HCT116 (cell line): ENCODE results near the gene FANK1. TPM values are rescaled to one million over a fixed set of nuclear protein-coding genes. Genes with fewer than 3 reads are reported as not detected.

Experiments
- ATAC-seq: fragments of 200-7000 bp; cut with Tn5 transposase; 2 replicates; pipeline ENCODE4 v1.9.1; 2020; ENCODE audit warnings: mild to moderate bottlenecking, moderate library complexity
- BruUV-seq: library from RNA; stranded (reverse); fragments of 400-500 nt; replicated peaks from 2 replicates; lab custom pipeline; 2021; lab: Mats Ljungman, UMichigan
- CTCF ChIA-PET: fragments of 300-600 bp; sonication (Branson Sonifier 250); formaldehyde crosslinking; loops from one replicate; lab custom pipeline; 2021; ENCODE audit warnings: antibody characterized with exemption; lab: Charles Lee
- POLR2A ChIA-PET: fragments of 300-600, 350-600 bp; sonication (Branson Sonifier 250); formaldehyde crosslinking; loops from one replicate; lab custom pipeline; 2021; ENCODE audit warnings: antibody characterized with exemption; lab: Charles Lee
- RAD21 ChIA-PET, 2 experiments: fragments of 300-600 bp; sonication (Branson Sonifier 250); formaldehyde crosslinking; loops; one replicate each; lab custom pipeline; 2023; ENCODE audit warnings: low total read pairs in 2 of 2; ENCODE audit not compliant: uncharacterized antibody in 2 of 2, unreplicated experiment in 2 of 2, low non-redundant PET in 1 of 2; lab: Charles Lee
- DNase-seq: peaks from one replicate; pipeline ENCODE4 v3.0.0-alpha.2; 2010; ENCODE audit warnings: low read depth, low spot score
- H2AFZ ChIP-seq: fragments of 200-600 bp; shearing (Covaris generic), sonication (generic); 2 replicates; pipeline ENCODE4 v1.6.1; 2017; ENCODE audit warnings: low read depth, mixed run types, mixed read lengths, antibody characterized with exemption, low read length; ENCODE audit not compliant: poor library complexity, severe bottlenecking
- H3K27ac ChIP-seq: 2 replicates; pipeline ENCODE4 v1.5.1; 2012; ENCODE audit warnings: low read depth, low read length
- H3K27me3 ChIP-seq: fragments of 200-600 bp; sonication (generic); 2 replicates; pipeline ENCODE4 v1.6.1; 2016; ENCODE audit warnings: mixed run types, low read length, mixed read lengths; ENCODE audit not compliant: insufficient read depth
- H3K36me3 ChIP-seq, 2 experiments: fragments of 200-500 bp in 1 of 2; fragments of 200-600 bp in 1 of 2; sonication (Bioruptor generic) in 1 of 2; sonication (generic) in 1 of 2; 2 replicates each; pipeline versions ENCODE4 v1.5.1 to v1.6.1; 2014 to 2016; ENCODE audit warnings: low read length in 2 of 2, inconsistent platforms in 1 of 2, mixed read lengths in 1 of 2, mixed run types in 1 of 2; ENCODE audit not compliant: insufficient read depth in 2 of 2, control insufficient read depth in 1 of 2
- H3K4me1 ChIP-seq, 2 experiments: fragments of 200-600 bp in 1 of 2; sonication (generic) in 1 of 2; 2 replicates each; pipeline versions ENCODE4 v1.5.1 to v1.6.1; 2012 to 2017; ENCODE audit warnings: low read length in 2 of 2, inconsistent platforms in 1 of 2, mild to moderate bottlenecking in 1 of 2, mixed read lengths in 1 of 2, mixed run types in 1 of 2, moderate library complexity in 1 of 2; ENCODE audit not compliant: insufficient read depth in 2 of 2, control insufficient read depth in 1 of 2
- H3K4me2 ChIP-seq: fragments of 200-600 bp; sonication (generic); 2 replicates; pipeline ENCODE4 v1.6.1; 2017; ENCODE audit warnings: mixed run types, low read length, mixed read lengths
- H3K4me3 ChIP-seq, 2 experiments: fragments of 200-600 bp in 1 of 2; sonication (generic) in 1 of 2; replicated peaks in 1 of 2; 2 replicates each; pipeline ENCODE4 v1.5.1; 2011 to 2016; ENCODE audit warnings: low read length in 2 of 2, control low read depth in 1 of 2, low read depth in 1 of 2, mild to moderate bottlenecking in 1 of 2, mixed read lengths in 1 of 2, mixed run types in 1 of 2
- H3K79me2 ChIP-seq: fragments of 200-600 bp; sonication (generic); 2 replicates; pipeline ENCODE4 v1.6.1; 2017; ENCODE audit warnings: mild to moderate bottlenecking, mixed run types, low read length, moderate library complexity, mixed read lengths; ENCODE audit not compliant: insufficient read depth
- H3K9ac ChIP-seq: fragments of 200-600 bp; sonication (generic); 2 replicates; pipeline ENCODE4 v1.6.1; 2016; ENCODE audit warnings: low read length, mixed read lengths
- H3K9me2 ChIP-seq: fragments of 200-600 bp; sonication (generic), shearing (Covaris generic); 2 replicates; pipeline ENCODE4 v1.6.1; 2017; ENCODE audit warnings: mixed run types, mild to moderate bottlenecking, moderate library complexity; ENCODE audit not compliant: insufficient read depth
- H3K9me3 ChIP-seq, 2 experiments: fragments of 200-500 bp in 1 of 2; fragments of 200-600 bp in 1 of 2; sonication (Bioruptor generic) in 1 of 2; sonication (generic) in 1 of 2; 2 replicates each; pipeline ENCODE4 v1.6.1; 2014 to 2017; ENCODE audit warnings: low read length in 2 of 2, mixed read lengths in 2 of 2, inconsistent platforms in 1 of 2, low read depth in 1 of 2, mild to moderate bottlenecking in 1 of 2, mixed run types in 1 of 2, moderate library complexity in 1 of 2; ENCODE audit not compliant: control insufficient read depth in 1 of 2, insufficient read depth in 1 of 2
- H4K20me1 ChIP-seq: fragments of 200-600 bp; sonication (generic), shearing (Covaris generic); 2 replicates; pipeline ENCODE4 v1.6.1; 2017; ENCODE audit warnings: mixed run types, mild to moderate bottlenecking, moderate library complexity; ENCODE audit not compliant: insufficient read depth
- ATF3 ChIP-seq: IDR thresholded peaks from 2 replicates; pipeline ENCODE4 v1.6.1; 2012
- CBX3 ChIP-seq: IDR thresholded peaks from 2 replicates; pipeline ENCODE4 v1.6.1; 2012; ENCODE audit warnings: low read depth
- CEBPB ChIP-seq: IDR thresholded peaks from 2 replicates; pipeline ENCODE4 v1.6.1; 2012; ENCODE audit warnings: low read depth
- CTCF ChIP-seq, 3 experiments: fragments of 200-600 bp in 1 of 3; sonication (generic) in 1 of 3; IDR thresholded peaks in 2 of 3; conservative IDR thresholded peaks in 1 of 3; 2 replicates each; pipeline ENCODE4 v1.5.1; 2012 to 2017; ENCODE audit warnings: low read depth in 2 of 3, low read length in 2 of 3, antibody characterized with exemption in 1 of 3, borderline replicate concordance in 1 of 3, control low read depth in 1 of 3, mild to moderate bottlenecking in 1 of 3, mixed read lengths in 1 of 3, mixed run types in 1 of 3, moderate library complexity in 1 of 3; ENCODE audit not compliant: insufficient read depth in 1 of 3
- EGR1 ChIP-seq: IDR thresholded peaks from 2 replicates; pipeline ENCODE4 v1.6.1; 2012; ENCODE audit warnings: low read depth
- ELF1 ChIP-seq: IDR thresholded peaks from 2 replicates; pipeline ENCODE4 v1.6.1; 2012; ENCODE audit warnings: low read depth, borderline replicate concordance
- FOSL1 ChIP-seq: IDR thresholded peaks from 2 replicates; pipeline ENCODE4 v1.6.1; 2012; ENCODE audit warnings: low read depth
- JUND ChIP-seq: IDR thresholded peaks from 2 replicates; pipeline ENCODE4 v1.6.1; 2012
- MAX ChIP-seq: IDR thresholded peaks from 2 replicates; pipeline ENCODE4 v1.6.1; 2012
- POLR2A ChIP-seq: IDR thresholded peaks from 2 replicates; pipeline ENCODE4 v1.7.0; 2011; ENCODE audit warnings: borderline replicate concordance; ENCODE audit not compliant: insufficient read depth, insufficient read length; ENCODE audit errors: extremely low read depth
- POLR2AphosphoS5 ChIP-seq: IDR thresholded peaks from 2 replicates; pipeline ENCODE4 v1.6.1; 2011; ENCODE audit warnings: mild to moderate bottlenecking, low read depth, low read length, moderate library complexity
- SIN3A ChIP-seq: IDR thresholded peaks from 2 replicates; pipeline ENCODE4 v1.6.1; 2012; ENCODE audit warnings: low read depth
- SP1 ChIP-seq: IDR thresholded peaks from 2 replicates; pipeline ENCODE4 v1.6.1; 2012; ENCODE audit warnings: low read depth
- SRF ChIP-seq: IDR thresholded peaks from 2 replicates; pipeline ENCODE4 v1.6.1; 2012; ENCODE audit warnings: low read depth
- TCF7L2 ChIP-seq: IDR thresholded peaks from 2 replicates; pipeline ENCODE4 v1.7.0; 2011; ENCODE audit warnings: borderline replicate concordance, inconsistent platforms; ENCODE audit not compliant: insufficient read depth, insufficient read length; ENCODE audit errors: extremely low read depth
- YY1 ChIP-seq: IDR thresholded peaks from 2 replicates; pipeline ENCODE4 v1.6.1; 2011; ENCODE audit warnings: low read length, low read depth, moderate library complexity, mild to moderate bottlenecking; ENCODE audit not compliant: insufficient replicate concordance; ENCODE audit errors: extremely low read depth
- ZBTB33 ChIP-seq: IDR thresholded peaks from 2 replicates; pipeline ENCODE4 v1.6.1; 2011; ENCODE audit warnings: mild to moderate bottlenecking, low read length, moderate library complexity; ENCODE audit not compliant: insufficient replicate concordance; ENCODE audit errors: extremely low read depth
- ZFX ChIP-seq: fragments of 450-650 bp; IDR thresholded peaks from 2 replicates; pipeline ENCODE4 v1.6.1; 2017
- ZNF274 ChIP-seq: fragments of 200-500 bp; sonication (Bioruptor generic); IDR thresholded peaks from 2 replicates; pipeline ENCODE4 v1.6.1; 2014; ENCODE audit warnings: mild to moderate bottlenecking, low read depth, low read length, inconsistent platforms
- intact Hi-C: fragments of 100-400 bp; cut with micrococcal nuclease; formaldehyde crosslinking; loops from 2 replicates; pipeline ENCODE4 v1.10.0; 2022
- total RNA-seq: library from RNA; stranded (reverse); gene quantifications from one replicate; pipeline ENCODE4 v1.2.1, GENCODE V29; 2021; ENCODE audit not compliant: unreplicated experiment
- TF ChIP-seq, protein P1 (sequence below): IDR thresholded peaks from 2 replicates; pipeline ENCODE4 v1.6.1; 2012; ENCODE audit warnings: low read depth

FANK1 gene
- total RNA-seq, 1 experiment from 2014 or later = 5.4 TPM

- Histone ChIP-seq H3K36me3 (0 out of 4 replicates have a peak, but pooled peaks cover 0 to 8% of the 10 kb centered on the region in 2 experiments), H3K9ac (no peak overlapping the region), H3K4me3 (peak overlapping the region in 1 of 2 experiments; percentile 6; a peak in 1 of 4 replicates), H3K9me3 (no peaks in the 10 kb centered on the region), H4K20me1 (no peaks in the 10 kb centered on the region), H3K4me1 (peaks cover 23 to 47% of the 10 kb centered on the region in 2 experiments), H3K79me2 (peaks cover 14% of the 10 kb centered on the region; the same call in 1 of the 2 replicates), H3K27me3 (no peaks in the 10 kb centered on the region), H3K9me2 (0 out of 2 replicates have a peak, but pooled peaks cover 5% of the 10 kb centered on the region), H2AFZ (no peak overlapping the region), H3K27ac (no peak overlapping the region), H3K4me2 (peak overlapping the region; percentile 49)
- POLR2A ChIA-PET = no interaction called here
- no peak for DNase-seq
- CTCF ChIA-PET = no interaction called here
- peak; percentile 41; the same call in 1 of the 2 replicates for ATAC-seq
- intact Hi-C loops = no loop called here
- RAD21 ChIA-PET = no interaction called here
- BruUV-seq = no TSS peak
- no peak for TF ChIP-seq YY1
- no peak for TF ChIP-seq TCF7L2
- TF ChIP-seq, protein P1, sequence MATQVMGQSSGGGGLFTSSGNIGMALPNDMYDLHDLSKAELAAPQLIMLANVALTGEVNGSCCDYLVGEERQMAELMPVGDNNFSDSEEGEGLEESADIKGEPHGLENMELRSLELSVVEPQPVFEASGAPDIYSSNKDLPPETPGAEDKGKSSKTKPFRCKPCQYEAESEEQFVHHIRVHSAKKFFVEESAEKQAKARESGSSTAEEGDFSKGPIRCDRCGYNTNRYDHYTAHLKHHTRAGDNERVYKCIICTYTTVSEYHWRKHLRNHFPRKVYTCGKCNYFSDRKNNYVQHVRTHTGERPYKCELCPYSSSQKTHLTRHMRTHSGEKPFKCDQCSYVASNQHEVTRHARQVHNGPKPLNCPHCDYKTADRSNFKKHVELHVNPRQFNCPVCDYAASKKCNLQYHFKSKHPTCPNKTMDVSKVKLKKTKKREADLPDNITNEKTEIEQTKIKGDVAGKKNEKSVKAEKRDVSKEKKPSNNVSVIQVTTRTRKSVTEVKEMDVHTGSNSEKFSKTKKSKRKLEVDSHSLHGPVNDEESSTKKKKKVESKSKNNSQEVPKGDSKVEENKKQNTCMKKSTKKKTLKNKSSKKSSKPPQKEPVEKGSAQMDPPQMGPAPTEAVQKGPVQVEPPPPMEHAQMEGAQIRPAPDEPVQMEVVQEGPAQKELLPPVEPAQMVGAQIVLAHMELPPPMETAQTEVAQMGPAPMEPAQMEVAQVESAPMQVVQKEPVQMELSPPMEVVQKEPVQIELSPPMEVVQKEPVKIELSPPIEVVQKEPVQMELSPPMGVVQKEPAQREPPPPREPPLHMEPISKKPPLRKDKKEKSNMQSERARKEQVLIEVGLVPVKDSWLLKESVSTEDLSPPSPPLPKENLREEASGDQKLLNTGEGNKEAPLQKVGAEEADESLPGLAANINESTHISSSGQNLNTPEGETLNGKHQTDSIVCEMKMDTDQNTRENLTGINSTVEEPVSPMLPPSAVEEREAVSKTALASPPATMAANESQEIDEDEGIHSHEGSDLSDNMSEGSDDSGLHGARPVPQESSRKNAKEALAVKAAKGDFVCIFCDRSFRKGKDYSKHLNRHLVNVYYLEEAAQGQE = no peak
- no peak for TF ChIP-seq ZBTB33
- no peak; the same call in 1 of the 2 replicates for TF ChIP-seq POLR2AphosphoS5
- TF ChIP-seq SP1 = peak; percentile 72
- TF ChIP-seq MAX = no peak
- TF ChIP-seq ZNF274 = no peak
- TF ChIP-seq FOSL1 = peak; percentile 90
- no peak for TF ChIP-seq POLR2A
- TF ChIP-seq CEBPB = peak; percentile 31; the same call in 1 of the 2 replicates
- no peak for TF ChIP-seq SIN3A
- TF ChIP-seq SRF = peak; percentile 66; the same call in 1 of the 2 replicates
- peak; percentile 81 for TF ChIP-seq JUND
- TF ChIP-seq ATF3 = no peak
- peak; percentile 80 for TF ChIP-seq CBX3
- TF ChIP-seq EGR1 = no peak
- TF ChIP-seq CTCF (IDR thresholded peaks at IDR 0.05 in 2 of 3, conservative IDR thresholded peaks at IDR 0.05 in 1 of 3; ENCODE audit: borderline replicate concordance in 1 of 3, insufficient read depth in 1 of 3, low read depth in 2 of 3, low read length in 2 of 3) = no peak
- no peak for TF ChIP-seq ZFX
- TF ChIP-seq ELF1 = no peak
These were observed 9.4 kb upstream of the FANK1 start for GRCh38 chr10:125886914-125887512.
